HepG2 (cell line): ENCODE data around the gene MXRA7. TPM values are rescaled to one million over a fixed set of nuclear protein-coding genes. Genes with fewer than 3 reads are reported as not detected.

Experiments
- BATF2 ChIP-seq: sonication (generic); formaldehyde crosslinking; IDR thresholded peaks from 2 replicates; pipeline ENCODE4 v1.8.0; 2022; ENCODE audit warnings: mild to moderate bottlenecking, missing genetic modification reagents, moderate library complexity
- CAMTA2 ChIP-seq: sonication (generic); formaldehyde crosslinking; IDR thresholded peaks from 2 replicates; pipeline ENCODE4 v1.4.0; 2020; ENCODE audit warnings: mild to moderate bottlenecking, missing genetic modification reagents, borderline replicate concordance
- FOXP4 ChIP-seq: sonication (generic); formaldehyde crosslinking; IDR thresholded peaks from 2 replicates; pipeline ENCODE4 v1.4.0; 2020; ENCODE audit warnings: missing genetic modification reagents
- HCFC1 ChIP-seq: fragments of 150-350 bp; IDR thresholded peaks from 2 replicates; pipeline ENCODE4 v1.6.1; 2014; ENCODE audit warnings: low read depth, low read length
- MATR3 ChIP-seq: sonication (generic); formaldehyde crosslinking; IDR thresholded peaks from 2 replicates; pipeline ENCODE4 v1.4.0; 2020; ENCODE audit warnings: missing genetic modification reagents
- MED13 ChIP-seq: sonication (generic); formaldehyde crosslinking; IDR thresholded peaks from 2 replicates; pipeline ENCODE4 v1.5.0; 2020; ENCODE audit warnings: missing genetic modification reagents
- NFKBIZ ChIP-seq: IDR thresholded peaks from 2 replicates; pipeline ENCODE4 v1.6.1; 2018; ENCODE audit warnings: missing genetic modification reagents, missing compliant biosample characterization
- SCMH1 ChIP-seq: sonication (generic); formaldehyde crosslinking; IDR thresholded peaks from 2 replicates; pipeline ENCODE4 v1.9.0; 2021; ENCODE audit warnings: missing genetic modification reagents, mild to moderate bottlenecking, borderline replicate concordance
- TFDP2 ChIP-seq: sonication (generic); formaldehyde crosslinking; IDR thresholded peaks from 2 replicates; pipeline ENCODE4 v1.4.0; 2020; ENCODE audit warnings: missing genetic modification reagents
- ZBTB8A ChIP-seq: sonication (generic); formaldehyde crosslinking; IDR thresholded peaks from 2 replicates; pipeline ENCODE4 v1.4.0; 2020; ENCODE audit warnings: mild to moderate bottlenecking, low read depth, missing genetic modification reagents, borderline replicate concordance
- ZC3H4 ChIP-seq: sonication (generic); formaldehyde crosslinking; IDR thresholded peaks from 2 replicates; pipeline ENCODE4 v1.4.0; 2020; ENCODE audit warnings: missing genetic modification reagents, borderline replicate concordance
- ZNF562 ChIP-seq: sonication (generic); formaldehyde crosslinking; IDR thresholded peaks from 2 replicates; pipeline ENCODE4 v1.8.0; 2022; ENCODE audit warnings: missing genetic modification reagents, borderline replicate concordance
- ZNF580 ChIP-seq: IDR thresholded peaks from 2 replicates; pipeline ENCODE4 v1.6.1; 2016; ENCODE audit warnings: low read depth, borderline replicate concordance
- ZNF646 ChIP-seq: sonication (generic); formaldehyde crosslinking; IDR thresholded peaks from 2 replicates; pipeline ENCODE4 v1.9.0; 2021; ENCODE audit warnings: mild to moderate bottlenecking, missing genetic modification reagents
- ZNF746 ChIP-seq: sonication (generic); formaldehyde crosslinking; IDR thresholded peaks from 2 replicates; pipeline ENCODE4 v1.8.0; 2022; ENCODE audit warnings: mild to moderate bottlenecking, missing genetic modification reagents
- ZNF784 ChIP-seq: sonication (generic); formaldehyde crosslinking; IDR thresholded peaks from 2 replicates; pipeline ENCODE4 v1.5.1; 2020; ENCODE audit warnings: missing genetic modification reagents, mild to moderate bottlenecking, borderline replicate concordance
- polyA plus RNA-seq, 8 experiments: library from polyadenylated mRNA; depleted of rRNA in 3 of 8; stranded (reverse) in 7 of 8; unstranded in 1 of 8; fragments of >200 nt; fragmentation: Illumina TruSeq in 4 of 8; extraction: Trizol in 4 of 8; gene quantifications; 2 replicates each; pipeline versions ENCODE4 v1.2.1 to v1.2.3, GENCODE V29; 2011 to 2016; ENCODE audit warnings: low read depth in 4 of 8, missing spikeins in 1 of 8, mixed read lengths in 1 of 8; ENCODE audit not compliant: insufficient read depth in 1 of 8
- total RNA-seq, 5 experiments: library from RNA; depleted of rRNA; stranded (reverse); fragments of >200 nt; fragmentation: Illumina TruSeq; extraction: Trizol; gene quantifications; 2 replicates each; pipeline ENCODE4 v1.2.3, GENCODE V29; 2016; ENCODE audit warnings: low read depth in 1 of 5

The MXRA7 gene
- total and polyA plus RNA-seq, 2 of the 13 experiments (the other 11 are each of a cell fraction or from before 2014, with no cell fraction given), result 44.8 to 112 TPM

- TF ChIP-seq TFDP2 (CRISPR knock-in tag), result peak; percentile 70
- TF ChIP-seq MED13, result peak; percentile 75; the same call in 1 of the 2 replicates
- no peak for TF ChIP-seq CAMTA2 (CRISPR knock-in tag)
- no peak for TF ChIP-seq ZNF784 (CRISPR knock-in tag)
- no peak for TF ChIP-seq FOXP4 (CRISPR knock-in tag)
- no peak for TF ChIP-seq SCMH1 (CRISPR knock-in tag)
- no peak for TF ChIP-seq ZNF746 (CRISPR knock-in tag)
- no peak for TF ChIP-seq ZNF580 (CRISPR knock-in tag)
- TF ChIP-seq BATF2 (CRISPR knock-in tag), result peak; percentile 76; the same call in 1 of the 2 replicates
- no peak for TF ChIP-seq MATR3 (CRISPR knock-in tag)
- peak; percentile 20; the same call in 1 of the 2 replicates for TF ChIP-seq ZBTB8A (CRISPR knock-in tag)
- TF ChIP-seq ZNF646 (CRISPR knock-in tag), result no peak
- TF ChIP-seq NFKBIZ (CRISPR knock-in tag), result no peak
- no peak for TF ChIP-seq HCFC1
- TF ChIP-seq ZC3H4, result no peak
- TF ChIP-seq ZNF562 (CRISPR knock-in tag), result no peak; the same call in 1 of the 2 replicates
Observed at GRCh38 chr17:76726776-76727718, 16.3 kb upstream of the MXRA7 start, which contains the start of gene METTL23 (continued).
